ENCODE results near the gene CSF2RB. TPM values are rescaled to one million over a fixed set of nuclear protein-coding genes. Genes with fewer than 3 reads are reported as not detected.
A peak's percentile ranks its signal among the peaks of the same experiment; 100 is the strongest.

Gene CSF2RB
- total and polyA plus RNA-seq, 2 of the 13 experiments (the other 11 are each of a cell fraction or from before 2014, with no cell fraction given) = not detected

- no peak for TF ChIP-seq ZNF704 (CRISPR knock-in tag; IDR thresholded peaks at IDR 0.05; ENCODE audit: borderline replicate concordance)
- peak; percentile 77 for TF ChIP-seq STAG1 (CRISPR knock-in tag; IDR thresholded peaks at IDR 0.05)
- TF ChIP-seq JARID2 (CRISPR knock-in tag; IDR thresholded peaks at IDR 0.05; ENCODE audit: insufficient replicate concordance) = no peak
- TF ChIP-seq CREB3 (CRISPR knock-in tag; IDR thresholded peaks at IDR 0.05) = no peak
- no peak for TF ChIP-seq NCOA1 (CRISPR knock-in tag; IDR thresholded peaks at IDR 0.05)
- no peak for TF ChIP-seq ZKSCAN8 (CRISPR knock-in tag; IDR thresholded peaks at IDR 0.05; ENCODE audit: borderline replicate concordance)
- TF ChIP-seq ZFAT (CRISPR knock-in tag; conservative IDR thresholded peaks at IDR 0.05) = no peak
- no peak for TF ChIP-seq ZSCAN29 (CRISPR knock-in tag; conservative IDR thresholded peaks at IDR 0.05)
- TF ChIP-seq ZHX2 (IDR thresholded peaks at IDR 0.05; ENCODE audit: low read depth) = no peak
- no peak for TF ChIP-seq ZHX2 (CRISPR knock-in tag; IDR thresholded peaks at IDR 0.05; ENCODE audit: borderline replicate concordance)
- no peak for TF ChIP-seq ZNF205 (CRISPR knock-in tag; IDR thresholded peaks at IDR 0.05)
- no peak for TF ChIP-seq ETS1 (CRISPR knock-in tag; IDR thresholded peaks at IDR 0.05)
- no peak for TF ChIP-seq MTF1 (CRISPR knock-in tag; IDR thresholded peaks at IDR 0.05)
- no peak for TF ChIP-seq HIVEP1 (CRISPR knock-in tag; IDR thresholded peaks at IDR 0.05)
- TF ChIP-seq ETV6 (CRISPR knock-in tag; conservative IDR thresholded peaks at IDR 0.05) = no peak
- no peak for TF ChIP-seq NFIB (CRISPR knock-in tag; IDR thresholded peaks at IDR 0.05; ENCODE audit: borderline replicate concordance)
- no peak for TF ChIP-seq ZBTB10 (CRISPR knock-in tag; IDR thresholded peaks at IDR 0.05; ENCODE audit: borderline replicate concordance)
Observed at GRCh38 chr22:36977947-36978660, 64.7 kb downstream of the CSF2RB start (continued).

Data from HepG2 (cell line).